K562 (cell line): ENCODE data around the gene UBN2. TPM values are rescaled to one million over a fixed set of nuclear protein-coding genes. Genes with fewer than 3 reads are reported as not detected.
A peak's percentile ranks its signal among the peaks of the same experiment; 100 is the strongest.

Experiments
- ARID2 ChIP-seq: fragments of 450-650 bp; IDR thresholded peaks from 2 replicates; pipeline ENCODE4 v1.6.1; 2017; ENCODE audit warnings: antibody characterized with exemption, mild to moderate bottlenecking
- BCOR ChIP-seq: fragments of 450-650 bp; IDR thresholded peaks from 2 replicates; pipeline ENCODE4 v1.6.1; 2016
- GATAD2A ChIP-seq: fragments of 450-650 bp; IDR thresholded peaks from 2 replicates; pipeline ENCODE4 v1.6.1; 2017
- HSF4 ChIP-seq: fragments of 250-450 bp; sonication (Bioruptor Pico); IDR thresholded peaks from 2 replicates; pipeline ENCODE4 v2.1.2; 2022; ENCODE audit warnings: mild to moderate bottlenecking, moderate library complexity, borderline replicate concordance
- KLF13 ChIP-seq: fragments of 450-650 bp; IDR thresholded peaks from 2 replicates; pipeline ENCODE4 v1.6.1; 2016; ENCODE audit warnings: missing genetic modification characterization, low read depth, mild to moderate bottlenecking, missing compliant biosample characterization, moderate library complexity, borderline replicate concordance
- MYC ChIP-seq, 2 experiments: fragments of 250-450 bp in 1 of 2; sonication (Bioruptor Pico) in 1 of 2; IDR thresholded peaks; 2 replicates each; pipeline versions ENCODE4 v1.5.1 to v1.6.1; 2012 to 2021; ENCODE audit warnings: low read depth in 2 of 2, borderline replicate concordance in 1 of 2, improper control_type of control experiment in 1 of 2, low read length in 1 of 2, mild to moderate bottlenecking in 1 of 2, moderate library complexity in 1 of 2
- NFATC3 ChIP-seq: fragments of 450-650 bp; IDR thresholded peaks from 2 replicates; pipeline ENCODE4 v1.6.1; 2017; ENCODE audit warnings: mild to moderate bottlenecking
- NFE2 ChIP-seq: IDR thresholded peaks from 2 replicates; pipeline ENCODE4 v1.6.1; 2014; ENCODE audit warnings: antibody characterized with exemption, low read depth
- NFRKB ChIP-seq: fragments of 450-650 bp; IDR thresholded peaks from 2 replicates; pipeline ENCODE4 v1.6.1; 2016; ENCODE audit warnings: low read depth
- NR2C2 ChIP-seq, 2 experiments: fragments of 200-800 bp in 1 of 2; sonication (Bioruptor generic) in 1 of 2; sonication (generic) in 1 of 2; formaldehyde crosslinking in 1 of 2; IDR thresholded peaks; 2 replicates each; pipeline versions ENCODE4 v1.6.1 to v1.8.0; 2016 to 2022; ENCODE audit warnings: mild to moderate bottlenecking in 1 of 2, missing compliant biosample characterization in 1 of 2, missing genetic modification characterization in 1 of 2, missing genetic modification reagents in 1 of 2
- NR3C1 ChIP-seq: sonication (generic); formaldehyde crosslinking; IDR thresholded peaks from 2 replicates; pipeline ENCODE4 v1.8.1; 2022; ENCODE audit warnings: missing genetic modification reagents
- PHTF2 ChIP-seq: fragments of 250-450 bp; sonication (Bioruptor Pico); IDR thresholded peaks from 2 replicates; pipeline ENCODE4 v1.5.0; 2021; ENCODE audit warnings: mild to moderate bottlenecking
- RBM39 ChIP-seq: fragments of 200-400 bp; formaldehyde crosslinking; optimal IDR thresholded peaks from 2 replicates; pipeline ENCODE3; 2018; ENCODE audit warnings: low read depth, low read length
- SMARCE1 ChIP-seq: fragments of 450-650 bp; IDR thresholded peaks from 2 replicates; pipeline ENCODE4 v1.7.1; 2016; ENCODE audit warnings: mild to moderate bottlenecking
- SRF ChIP-seq, 2 experiments: fragments of 250-450, 450-650 bp in 1 of 2; sonication (Bioruptor Pico) in 1 of 2; sonication (generic) in 1 of 2; formaldehyde crosslinking; IDR thresholded peaks; 2 replicates each; pipeline versions ENCODE4 v1.5.0 to v1.5.1; 2020 to 2022; ENCODE audit warnings: mild to moderate bottlenecking in 1 of 2, missing genetic modification reagents in 1 of 2
- ZNF3 ChIP-seq: fragments of 250-450 bp; sonication (Bioruptor Pico); IDR thresholded peaks from 2 replicates; pipeline ENCODE4 v1.5.0; 2021; ENCODE audit warnings: mild to moderate bottlenecking, moderate library complexity
- polyA plus RNA-seq, 8 experiments: library from polyadenylated mRNA; depleted of rRNA in 4 of 8; stranded (reverse) in 5 of 8; unstranded in 3 of 8; fragments of >200 nt; fragmentation: Nextera tagmentation in 2 of 8; fragmentation: Illumina TruSeq in 1 of 8; extraction: Ambion mirVana in 2 of 8; extraction: Trizol in 1 of 8; gene quantifications; 2 replicates each; pipeline versions ENCODE4 v1.2.1 to v1.2.3, GENCODE V29; 2011 to 2014; ENCODE audit warnings: inconsistent platforms in 1 of 8, missing spikeins in 1 of 8
- total RNA-seq, 7 experiments: library from RNA; depleted of rRNA in 6 of 7; stranded (reverse); fragments of >200 nt in 6 of 7; fragmentation: Illumina TruSeq in 2 of 7; extraction: Trizol in 2 of 7; gene quantifications; 2 replicates each; pipeline versions ENCODE4 v1.2.1 to v1.2.3, GENCODE V29; 2011 to 2021; ENCODE audit warnings: low replicate concordance in 1 of 7
- TF ChIP-seq, protein P1 (sequence below): sonication (generic); formaldehyde crosslinking; IDR thresholded peaks from 2 replicates; pipeline ENCODE4 v1.4.0; 2020; ENCODE audit warnings: mild to moderate bottlenecking, missing genetic modification reagents
- TF ChIP-seq, protein P2 (sequence below): sonication (generic); formaldehyde crosslinking; IDR thresholded peaks from 2 replicates; pipeline ENCODE4 v1.8.0; 2022; ENCODE audit warnings: missing genetic modification reagents, mild to moderate bottlenecking, moderate library complexity, borderline replicate concordance
- TF ChIP-seq, protein P3 (sequence below): fragments of 450-650 bp; IDR thresholded peaks from 2 replicates; pipeline ENCODE4 v1.6.1; 2016; ENCODE audit warnings: low read depth

Gene UBN2
- total and polyA plus RNA-seq, 9 of the 15 experiments (the other 6 are each of a cell fraction or from before 2014, with no cell fraction given), result 1.2 to 19.5 (median 9.9) TPM

DNA sequence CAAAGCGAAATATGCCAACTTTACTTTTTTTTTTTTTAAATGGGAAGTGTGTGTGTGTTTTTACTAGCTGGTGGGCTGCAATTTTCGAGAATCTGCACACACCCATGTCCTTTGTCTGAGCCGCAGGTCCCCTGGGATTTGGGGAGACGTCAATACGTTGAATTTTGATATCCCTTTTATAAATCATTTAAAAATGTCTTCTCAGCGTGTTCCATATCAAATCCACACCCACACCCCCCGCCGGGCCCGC is 109.7 kb downstream of the UBN2 start (continued):
- TF ChIP-seq, protein P1, sequence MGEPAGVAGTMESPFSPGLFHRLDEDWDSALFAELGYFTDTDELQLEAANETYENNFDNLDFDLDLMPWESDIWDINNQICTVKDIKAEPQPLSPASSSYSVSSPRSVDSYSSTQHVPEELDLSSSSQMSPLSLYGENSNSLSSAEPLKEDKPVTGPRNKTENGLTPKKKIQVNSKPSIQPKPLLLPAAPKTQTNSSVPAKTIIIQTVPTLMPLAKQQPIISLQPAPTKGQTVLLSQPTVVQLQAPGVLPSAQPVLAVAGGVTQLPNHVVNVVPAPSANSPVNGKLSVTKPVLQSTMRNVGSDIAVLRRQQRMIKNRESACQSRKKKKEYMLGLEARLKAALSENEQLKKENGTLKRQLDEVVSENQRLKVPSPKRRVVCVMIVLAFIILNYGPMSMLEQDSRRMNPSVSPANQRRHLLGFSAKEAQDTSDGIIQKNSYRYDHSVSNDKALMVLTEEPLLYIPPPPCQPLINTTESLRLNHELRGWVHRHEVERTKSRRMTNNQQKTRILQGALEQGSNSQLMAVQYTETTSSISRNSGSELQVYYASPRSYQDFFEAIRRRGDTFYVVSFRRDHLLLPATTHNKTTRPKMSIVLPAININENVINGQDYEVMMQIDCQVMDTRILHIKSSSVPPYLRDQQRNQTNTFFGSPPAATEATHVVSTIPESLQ (CRISPR knock-in tag), result no peak
- TF ChIP-seq HSF4 (CRISPR knock-in tag) (no peak), BCOR (no peak), MYC (IDR thresholded peaks at IDR 0.05; ENCODE audit: low read depth, low read length) (no peak), MYC (CRISPR knock-in tag; IDR thresholded peaks at IDR 0.05; ENCODE audit: borderline replicate concordance, low read depth) (no peak), SMARCE1 (peak; percentile 32), NR3C1 (CRISPR knock-in tag) (no peak), SRF (CRISPR knock-in tag; IDR thresholded peaks at IDR 0.05) (no peak), NFE2 (no peak), NFATC3 (peak; percentile 87; the same call in 1 of the 2 replicates), KLF13 (tag) (no peak), NR2C2 (CRISPR knock-in tag; IDR thresholded peaks at IDR 0.05) (no peak), NR2C2 (tag; IDR thresholded peaks at IDR 0.05) (no peak), RBM39 (no peak), PHTF2 (CRISPR knock-in tag) (no peak), ZNF3 (CRISPR knock-in tag) (no peak), NFRKB (no peak), ARID2 (peak; percentile 58; the same call in 1 of the 2 replicates), GATAD2A (0 out of 2 replicates have a peak, but pooled peaks have one; percentile 7)
- TF ChIP-seq, protein P2, sequence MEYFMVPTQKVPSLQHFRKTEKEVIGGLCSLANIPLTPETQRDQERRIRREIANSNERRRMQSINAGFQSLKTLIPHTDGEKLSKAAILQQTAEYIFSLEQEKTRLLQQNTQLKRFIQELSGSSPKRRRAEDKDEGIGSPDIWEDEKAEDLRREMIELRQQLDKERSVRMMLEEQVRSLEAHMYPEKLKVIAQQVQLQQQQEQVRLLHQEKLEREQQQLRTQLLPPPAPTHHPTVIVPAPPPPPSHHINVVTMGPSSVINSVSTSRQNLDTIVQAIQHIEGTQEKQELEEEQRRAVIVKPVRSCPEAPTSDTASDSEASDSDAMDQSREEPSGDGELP (CRISPR knock-in tag), result no peak
- TF ChIP-seq, protein P3, sequence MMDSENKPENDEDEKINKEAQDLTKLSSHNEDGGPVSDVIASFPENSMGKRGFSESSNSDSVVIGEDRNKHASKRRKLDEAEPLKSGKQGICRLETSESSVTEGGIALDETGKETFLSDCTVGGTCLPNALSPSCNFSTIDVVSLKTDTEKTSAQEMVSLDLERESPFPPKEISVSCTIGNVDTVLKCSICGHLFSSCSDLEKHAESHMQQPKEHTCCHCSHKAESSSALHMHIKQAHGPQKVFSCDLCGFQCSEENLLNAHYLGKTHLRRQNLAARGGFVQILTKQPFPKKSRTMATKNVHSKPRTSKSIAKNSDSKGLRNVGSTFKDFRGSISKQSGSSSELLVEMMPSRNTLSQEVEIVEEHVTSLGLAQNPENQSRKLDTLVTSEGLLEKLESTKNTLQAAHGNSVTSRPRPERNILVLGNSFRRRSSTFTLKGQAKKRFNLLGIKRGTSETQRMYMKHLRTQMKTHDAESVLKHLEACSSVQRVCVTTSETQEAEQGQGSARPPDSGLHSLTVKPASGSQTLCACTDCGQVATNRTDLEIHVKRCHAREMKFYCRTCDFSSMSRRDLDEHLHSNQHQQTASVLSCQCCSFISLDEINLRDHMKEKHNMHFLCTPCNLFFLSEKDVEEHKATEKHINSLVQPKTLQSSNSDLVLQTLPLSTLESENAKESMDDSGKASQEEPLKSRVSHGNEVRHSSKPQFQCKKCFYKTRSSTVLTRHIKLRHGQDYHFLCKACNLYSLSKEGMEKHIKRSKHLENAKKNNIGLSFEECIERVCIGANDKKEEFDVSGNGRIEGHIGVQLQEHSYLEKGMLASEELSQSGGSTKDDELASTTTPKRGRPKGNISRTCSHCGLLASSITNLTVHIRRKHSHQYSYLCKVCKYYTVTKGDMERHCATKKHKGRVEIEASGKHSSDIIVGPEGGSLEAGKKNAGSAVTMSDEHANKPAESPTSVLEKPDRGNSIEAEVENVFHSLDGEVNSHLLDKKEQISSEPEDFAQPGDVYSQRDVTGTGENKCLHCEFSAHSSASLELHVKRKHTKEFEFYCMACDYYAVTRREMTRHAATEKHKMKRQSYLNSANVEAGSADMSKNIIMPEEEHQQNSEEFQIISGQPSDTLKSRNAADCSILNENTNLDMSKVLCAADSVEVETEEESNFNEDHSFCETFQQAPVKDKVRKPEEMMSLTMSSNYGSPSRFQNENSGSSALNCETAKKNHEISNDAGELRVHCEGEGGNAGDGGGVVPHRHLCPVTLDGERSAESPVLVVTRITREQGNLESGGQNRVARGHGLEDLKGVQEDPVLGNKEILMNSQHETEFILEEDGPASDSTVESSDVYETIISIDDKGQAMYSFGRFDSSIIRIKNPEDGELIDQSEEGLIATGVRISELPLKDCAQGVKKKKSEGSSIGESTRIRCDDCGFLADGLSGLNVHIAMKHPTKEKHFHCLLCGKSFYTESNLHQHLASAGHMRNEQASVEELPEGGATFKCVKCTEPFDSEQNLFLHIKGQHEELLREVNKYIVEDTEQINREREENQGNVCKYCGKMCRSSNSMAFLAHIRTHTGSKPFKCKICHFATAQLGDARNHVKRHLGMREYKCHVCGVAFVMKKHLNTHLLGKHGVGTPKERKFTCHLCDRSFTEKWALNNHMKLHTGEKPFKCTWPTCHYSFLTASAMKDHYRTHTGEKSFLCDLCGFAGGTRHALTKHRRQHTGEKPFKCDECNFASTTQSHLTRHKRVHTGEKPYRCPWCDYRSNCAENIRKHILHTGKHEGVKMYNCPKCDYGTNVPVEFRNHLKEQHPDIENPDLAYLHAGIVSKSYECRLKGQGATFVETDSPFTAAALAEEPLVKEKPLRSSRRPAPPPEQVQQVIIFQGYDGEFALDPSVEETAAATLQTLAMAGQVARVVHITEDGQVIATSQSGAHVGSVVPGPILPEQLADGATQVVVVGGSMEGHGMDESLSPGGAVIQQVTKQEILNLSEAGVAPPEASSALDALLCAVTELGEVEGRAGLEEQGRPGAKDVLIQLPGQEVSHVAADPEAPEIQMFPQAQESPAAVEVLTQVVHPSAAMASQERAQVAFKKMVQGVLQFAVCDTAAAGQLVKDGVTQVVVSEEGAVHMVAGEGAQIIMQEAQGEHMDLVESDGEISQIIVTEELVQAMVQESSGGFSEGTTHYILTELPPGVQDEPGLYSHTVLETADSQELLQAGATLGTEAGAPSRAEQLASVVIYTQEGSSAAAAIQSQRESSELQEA, result no peak
